ENCODE measurements around the gene MUC15.

The MUC15 gene

DNA sequence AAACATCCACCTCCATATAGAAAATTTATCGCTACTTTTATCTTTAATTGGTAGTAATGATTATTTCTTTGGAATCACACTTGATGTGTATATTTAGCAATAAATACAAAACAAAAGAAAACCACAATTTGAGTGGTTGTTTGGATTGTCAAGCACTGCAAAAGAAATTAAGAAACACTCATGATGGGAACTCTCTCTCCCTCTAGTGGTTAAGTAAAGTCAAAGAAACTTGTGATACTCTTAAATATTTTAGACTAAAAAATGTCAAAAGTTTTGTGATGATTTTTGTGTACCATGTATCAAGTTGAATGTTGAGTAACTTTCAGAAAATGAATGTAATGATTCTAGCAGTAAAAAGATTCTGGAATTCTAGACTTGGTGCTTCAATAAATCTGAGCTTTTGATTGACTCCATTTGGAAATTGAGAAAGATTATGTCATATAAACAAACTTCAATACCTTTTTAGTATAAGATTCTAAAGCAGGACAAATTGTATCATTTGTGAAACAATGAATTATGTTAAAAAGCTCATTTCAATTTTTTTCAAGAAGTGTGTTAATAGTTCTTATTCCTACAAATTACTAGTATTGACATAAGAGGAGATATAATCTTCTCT is 20.8 kb downstream of the MUC15 start:
- peaks cover 0 to 5% of the 10 kb centered on the region in 2 donors for H3K9me3 Mint-ChIP-seq
- no peaks in the 10 kb centered on the region for H3K36me3 Mint-ChIP-seq
- no peak overlapping the region for H3K27ac Mint-ChIP-seq
- no peak overlapping the region for H3K4me3 Mint-ChIP-seq
- no peak for DNase-seq
- no peaks in the 10 kb centered on the region for H3K4me1 Mint-ChIP-seq
- no peaks in the 10 kb centered on the region for H3K27me3 Mint-ChIP-seq
- no peak for ATAC-seq (replicated peaks)

DNA sequence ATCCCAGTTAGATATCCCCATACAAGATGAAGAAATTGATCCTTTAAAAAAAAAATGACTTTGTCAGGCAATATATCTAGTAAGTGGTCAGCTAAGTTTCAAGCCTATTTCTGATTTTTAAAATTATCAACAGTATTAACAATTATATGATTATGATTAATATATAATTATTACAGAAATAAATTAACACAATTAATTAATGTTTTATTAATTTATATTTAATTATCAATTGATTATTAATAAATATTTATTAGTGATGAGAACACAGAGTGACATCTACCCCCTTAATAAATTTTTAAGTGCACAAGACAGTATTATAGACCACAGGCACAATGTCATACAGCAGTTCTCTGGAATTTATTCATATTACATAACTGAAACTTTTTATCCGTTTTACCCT is 22.0 kb downstream of the MUC15 start:
- ATAC-seq (replicated peaks) (no peak), DNase-seq (no peak)
- H3K27ac Mint-ChIP-seq = no peak overlapping the region
- H3K27me3 Mint-ChIP-seq = no peaks in the 10 kb centered on the region
- H3K36me3 Mint-ChIP-seq = no peaks in the 10 kb centered on the region
- peaks cover 0 to 5% of the 10 kb centered on the region in 2 donors for H3K9me3 Mint-ChIP-seq
- no peak overlapping the region for H3K4me3 Mint-ChIP-seq
- no peaks in the 10 kb centered on the region for H3K4me1 Mint-ChIP-seq

DNA sequence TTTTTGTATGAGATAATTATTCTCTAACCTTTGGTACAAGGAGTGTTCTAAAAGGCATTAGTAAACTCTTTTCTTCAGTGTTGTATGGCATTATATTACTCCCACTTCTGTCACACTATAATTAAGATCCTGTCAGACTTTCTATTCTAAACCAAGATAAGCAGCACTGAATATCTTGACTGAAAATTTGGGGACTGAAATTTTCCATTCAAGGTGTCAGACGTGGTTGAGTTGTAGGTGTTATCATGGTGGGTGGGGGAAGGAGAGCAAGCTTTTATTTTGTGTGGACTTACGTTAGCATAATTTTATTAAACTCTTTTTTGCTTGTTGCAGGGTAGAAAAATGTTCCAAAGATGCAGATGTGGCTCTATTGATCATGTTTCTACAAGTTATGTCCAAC is 22.9 kb downstream of the MUC15 start:
- no peaks in the 10 kb centered on the region for H3K36me3 Mint-ChIP-seq
- DNase-seq (no peak), ATAC-seq (replicated peaks) (no peak)
- no peaks in the 10 kb centered on the region for H3K4me1 Mint-ChIP-seq
- no peak overlapping the region for H3K4me3 Mint-ChIP-seq
- no peak overlapping the region for H3K27ac Mint-ChIP-seq
- H3K27me3 Mint-ChIP-seq = no peaks in the 10 kb centered on the region
- peaks cover 0 to 3% of the 10 kb centered on the region in 2 donors for H3K9me3 Mint-ChIP-seq

DNA sequence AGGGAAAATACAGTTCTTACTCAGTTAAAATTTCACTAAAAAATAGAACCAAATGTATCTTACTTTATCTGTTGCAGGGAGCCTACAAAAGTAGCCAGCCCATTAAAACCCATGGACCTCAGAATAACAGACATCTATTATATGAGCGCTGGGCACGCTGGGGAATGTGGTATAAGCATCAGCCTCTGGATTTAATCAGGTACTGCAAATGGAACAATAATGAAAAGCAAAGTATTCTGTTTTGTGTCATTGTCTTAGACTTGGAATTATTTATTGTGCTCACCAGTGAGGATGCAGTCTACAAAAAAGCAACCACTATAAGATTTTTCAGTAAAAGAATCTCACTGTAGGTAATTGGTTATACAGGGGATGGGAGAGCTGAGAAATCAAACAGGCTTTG is 30.2 kb downstream of the MUC15 start:
- Mint-ChIP-seq H3K4me1 (no peaks in the 10 kb centered on the region), H3K9me3 (peaks cover 4% of the 10 kb centered on the region in 2 donors), H3K36me3 (no peaks in the 10 kb centered on the region), H3K27me3 (no peaks in the 10 kb centered on the region), H3K27ac (no peak overlapping the region), H3K4me3 (no peak overlapping the region)
- ATAC-seq (replicated peaks) (no peak), DNase-seq (no peak)

DNA sequence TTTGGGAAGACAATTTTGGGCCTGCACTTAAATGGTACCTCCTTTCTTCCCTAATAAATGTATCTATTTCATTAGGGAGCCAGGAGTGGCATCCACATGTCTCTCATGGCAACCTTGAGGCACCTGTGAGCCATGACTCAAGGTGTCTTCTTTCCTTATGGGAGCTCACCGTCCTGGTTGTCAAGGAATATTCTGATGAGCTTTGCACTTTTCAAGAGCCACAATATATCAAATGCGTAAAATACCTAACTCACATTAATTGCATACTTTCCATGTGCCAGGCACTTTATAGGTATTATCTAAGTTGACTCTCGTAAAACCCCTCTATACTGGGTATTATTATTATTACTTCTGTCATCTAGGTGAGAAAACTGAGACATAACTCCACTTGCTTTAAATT is 32.5 kb downstream of the MUC15 start:
- no peaks in the 10 kb centered on the region for H3K27me3 Mint-ChIP-seq
- no peaks in the 10 kb centered on the region for H3K4me1 Mint-ChIP-seq
- DNase-seq (no peak), ATAC-seq (replicated peaks) (no peak)
- H3K9me3 Mint-ChIP-seq = peaks cover 2 to 4% of the 10 kb centered on the region in 2 donors
- H3K36me3 Mint-ChIP-seq = no peaks in the 10 kb centered on the region
- no peak overlapping the region for H3K27ac Mint-ChIP-seq
- no peak overlapping the region for H3K4me3 Mint-ChIP-seq

DNA sequence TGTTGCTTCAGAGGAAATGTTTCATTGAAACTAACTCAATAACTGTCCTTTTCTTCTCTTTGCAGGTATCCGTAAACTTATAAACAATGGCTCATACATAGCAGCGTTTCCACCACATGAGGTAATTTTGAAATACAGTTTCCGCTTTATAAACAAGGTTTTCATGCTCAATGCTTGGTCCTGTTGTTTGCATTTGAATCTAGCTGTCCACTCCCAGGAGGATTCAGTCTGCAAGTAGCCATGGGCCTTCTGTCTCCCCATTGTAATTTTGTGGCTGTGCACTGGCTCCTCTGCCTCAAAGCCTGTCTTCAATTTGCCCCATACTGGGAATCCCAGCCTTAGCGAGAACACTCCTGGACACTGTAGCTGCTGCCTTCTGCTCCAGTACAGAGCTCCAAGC is 34.7 kb downstream of the MUC15 start:
- H3K4me3 Mint-ChIP-seq = no peak overlapping the region
- no peak overlapping the region for H3K27ac Mint-ChIP-seq
- DNase-seq (no peak), ATAC-seq (replicated peaks) (no peak)
- no peaks in the 10 kb centered on the region for H3K36me3 Mint-ChIP-seq
- no peaks in the 10 kb centered on the region for H3K4me1 Mint-ChIP-seq
- H3K9me3 Mint-ChIP-seq = peaks cover 0 to 3% of the 10 kb centered on the region in 2 donors
- no peaks in the 10 kb centered on the region for H3K27me3 Mint-ChIP-seq

DNA sequence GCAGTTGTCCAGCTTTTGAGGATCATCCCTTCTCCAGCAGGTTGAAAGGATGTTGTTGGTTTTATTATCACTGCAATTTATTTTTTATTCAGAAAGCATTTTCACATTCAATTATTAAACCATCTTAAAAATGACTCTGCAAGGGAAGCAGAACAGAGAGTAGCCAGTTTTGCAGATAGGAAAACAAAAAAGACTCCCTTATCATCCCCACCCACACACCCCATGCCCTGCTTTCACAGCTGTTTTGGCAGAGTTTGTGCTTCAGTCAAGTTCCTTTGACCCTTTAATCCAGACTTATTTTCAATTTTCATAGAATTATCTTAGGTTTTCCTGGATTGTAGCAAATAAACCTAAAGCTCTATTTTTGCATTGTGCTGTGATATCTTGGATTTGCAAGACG is 44.4 kb downstream of the MUC15 start:
- no peaks in the 10 kb centered on the region for H3K36me3 Mint-ChIP-seq
- no peak overlapping the region for H3K4me3 Mint-ChIP-seq
- H3K9me3 Mint-ChIP-seq = no peaks in the 10 kb centered on the region
- no peak overlapping the region for H3K27ac Mint-ChIP-seq
- no peaks in the 10 kb centered on the region for H3K4me1 Mint-ChIP-seq
- DNase-seq = no peak
- H3K27me3 Mint-ChIP-seq = no peaks in the 10 kb centered on the region
- ATAC-seq (replicated peaks) = no peak

DNA sequence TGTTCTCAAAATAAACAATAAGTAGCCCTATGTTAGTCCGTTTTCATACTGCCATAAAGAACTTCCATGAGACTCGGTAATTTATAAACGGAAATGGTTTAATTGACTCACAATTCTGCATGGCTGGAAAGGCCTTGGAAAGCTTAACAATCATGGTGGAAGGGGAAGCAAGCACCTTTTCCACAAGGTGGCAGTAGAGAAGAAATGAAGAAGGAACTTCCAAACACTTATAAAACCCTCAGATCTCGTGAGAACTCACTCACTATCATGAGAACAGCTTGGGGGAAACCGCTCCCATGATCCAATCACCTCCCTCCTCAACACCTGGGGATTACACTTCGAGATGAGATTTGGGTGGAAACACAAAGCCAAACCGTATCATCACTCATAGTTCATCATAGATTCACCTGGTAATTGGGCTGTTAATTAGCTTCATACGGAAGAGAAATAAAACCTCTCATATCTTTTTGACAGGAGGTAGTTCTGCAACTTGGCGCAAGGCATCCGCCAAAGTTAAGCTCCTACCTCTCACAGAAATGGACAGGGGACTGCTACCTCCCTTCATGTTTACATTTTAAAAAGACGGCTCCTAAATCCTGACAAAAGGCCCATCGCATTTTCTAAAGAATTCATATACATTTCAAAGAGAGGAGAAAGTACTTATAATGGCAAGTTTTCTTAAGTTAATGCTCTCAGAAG is 49.0 kb downstream of the MUC15 start:
- DNase-seq = no peak

DNA sequence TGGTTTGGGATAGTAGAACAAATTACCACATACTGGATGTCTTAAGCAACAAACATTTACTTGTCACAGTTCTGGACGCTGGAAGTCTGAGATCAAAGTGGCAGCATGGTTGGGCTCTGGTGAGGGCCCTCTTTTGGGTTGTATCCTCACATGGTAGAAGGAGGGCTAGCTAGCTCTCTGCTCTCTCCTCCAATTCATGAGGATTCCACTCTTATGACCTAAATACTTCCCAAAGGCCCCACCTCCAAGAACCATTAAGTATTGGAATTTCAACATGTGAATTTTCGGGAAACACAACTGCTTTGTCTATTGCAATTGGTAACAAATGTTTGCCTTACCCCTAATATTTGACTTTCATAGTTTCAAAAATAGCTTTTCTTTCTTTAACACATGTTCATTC is 52.6 kb downstream of the MUC15 start:
- ATAC-seq (replicated peaks) (no peak), DNase-seq (no peak)
- Mint-ChIP-seq H3K9me3 (no peaks in the 10 kb centered on the region), H3K27ac (no peak overlapping the region), H3K4me1 (no peaks in the 10 kb centered on the region), H3K27me3 (no peaks in the 10 kb centered on the region), H3K36me3 (no peaks in the 10 kb centered on the region), H3K4me3 (no peak overlapping the region)

More for the DNA sequence above, 49.0 kb downstream of the MUC15 start:
- no peaks in the 10 kb centered on the region for H3K27me3 Mint-ChIP-seq
- H3K36me3 Mint-ChIP-seq = no peaks in the 10 kb centered on the region
- H3K9me3 Mint-ChIP-seq = no peaks in the 10 kb centered on the region
- no peak overlapping the region for H3K27ac Mint-ChIP-seq
- H3K4me1 Mint-ChIP-seq = no peaks in the 10 kb centered on the region
- ATAC-seq (replicated peaks) = no peak
- no peak overlapping the region for H3K4me3 Mint-ChIP-seq

DNA sequence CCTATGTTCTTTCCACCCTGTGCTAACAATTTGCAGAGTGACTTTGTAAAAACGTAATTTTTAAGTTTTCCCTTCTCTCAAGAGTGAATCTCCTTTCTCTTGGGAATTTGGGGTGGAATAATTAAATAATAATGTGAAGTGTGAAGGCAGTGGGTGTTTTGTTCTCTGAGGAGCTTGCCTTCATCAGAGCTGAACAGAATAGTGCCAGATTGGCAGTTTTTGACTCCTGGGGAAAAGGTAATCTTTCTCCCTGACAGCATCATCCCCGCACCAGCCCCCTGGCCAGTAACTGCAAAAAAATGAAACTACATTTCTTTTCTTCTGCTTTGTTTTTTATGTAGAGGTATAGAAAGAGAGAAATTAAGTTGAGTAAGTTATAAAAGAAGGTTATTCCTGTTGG is 59.9 kb downstream of the MUC15 start:
- DNase-seq (no peak), ATAC-seq (replicated peaks) (no peak)
- Mint-ChIP-seq H3K27ac (no peak overlapping the region), H3K4me1 (no peaks in the 10 kb centered on the region), H3K27me3 (no peaks in the 10 kb centered on the region), H3K36me3 (no peaks in the 10 kb centered on the region), H3K4me3 (no peak overlapping the region), H3K9me3 (no peaks in the 10 kb centered on the region)

DNA sequence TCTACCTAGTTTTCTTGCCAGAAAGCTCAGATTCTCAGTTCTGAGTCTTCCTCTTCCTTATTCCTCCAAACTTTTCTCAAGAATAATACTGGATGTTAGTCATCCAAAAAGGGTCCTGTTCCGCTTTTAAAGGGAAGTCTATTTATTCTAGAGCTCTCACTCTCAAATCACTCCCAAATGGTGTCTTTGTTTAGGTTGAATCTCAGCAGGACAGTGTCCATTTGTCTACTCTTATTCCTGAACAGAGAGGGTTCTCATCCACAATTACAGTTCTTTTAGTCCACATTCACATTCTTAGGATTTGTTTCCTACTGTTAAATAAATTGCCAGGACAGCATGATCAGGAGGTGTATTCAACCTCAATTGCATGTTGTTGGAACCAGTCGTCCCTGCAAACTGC is 61.3 kb downstream of the MUC15 start:
- H3K27ac Mint-ChIP-seq = no peak overlapping the region
- DNase-seq = no peak
- H3K27me3 Mint-ChIP-seq = no peaks in the 10 kb centered on the region
- H3K4me3 Mint-ChIP-seq = no peak overlapping the region
- no peaks in the 10 kb centered on the region for H3K36me3 Mint-ChIP-seq
- no peaks in the 10 kb centered on the region for H3K4me1 Mint-ChIP-seq
- H3K9me3 Mint-ChIP-seq = no peaks in the 10 kb centered on the region
- ATAC-seq (replicated peaks) = no peak

DNA sequence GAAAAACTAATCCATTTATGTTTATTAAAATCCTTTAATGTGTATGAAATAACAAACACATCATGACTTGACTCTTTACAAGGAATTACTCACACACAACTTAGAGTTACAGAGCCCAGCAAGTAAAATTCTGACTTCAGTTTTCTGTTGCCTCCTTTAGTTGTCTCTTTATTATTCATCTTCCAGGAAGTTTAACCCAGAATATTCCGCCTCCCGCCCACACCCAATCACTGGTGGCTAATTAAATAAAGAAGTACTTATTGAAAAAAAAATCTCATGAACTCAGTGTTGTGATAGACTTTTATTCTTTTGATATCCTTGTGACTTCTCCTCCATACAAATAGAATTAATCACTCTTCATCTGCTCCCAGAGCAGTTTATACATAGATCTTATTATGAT is 61.9 kb downstream of the MUC15 start:
- Mint-ChIP-seq H3K27ac (no peak overlapping the region), H3K4me3 (no peak overlapping the region), H3K36me3 (no peaks in the 10 kb centered on the region)

More for the DNA sequence above, 61.9 kb downstream of the MUC15 start:
- no peaks in the 10 kb centered on the region for H3K9me3 Mint-ChIP-seq
- ATAC-seq (replicated peaks) (no peak), DNase-seq (no peak)
- no peaks in the 10 kb centered on the region for H3K4me1 Mint-ChIP-seq
- no peaks in the 10 kb centered on the region for H3K27me3 Mint-ChIP-seq
